Stimulated activated CD8-positive, alpha-beta memory T cell treated with anti-CD3 and anti-CD28 coated beads, Interleukin-2, amount 100 ng/mL, for 1 hour (primary cell): ENCODE data around the gene FAM124B.

ENCODE experiments used
- DNase-seq, 2 donors: peaks; one replicate each; pipeline ENCODE4 v3.0.0-alpha.2; 2020; ENCODE audit warnings: low read depth in 2 of 2

Gene FAM124B

GRCh38 chr2:224335991-224336390 lies 65.9 kb downstream of the FAM124B start:
- DNase-seq, result no peak

GRCh38 chr2:224334726-224335125 lies 67.2 kb downstream of the FAM124B start:
- DNase-seq, result no peak

GRCh38 chr2:224333726-224334482 lies 68.0 kb downstream of the FAM124B start:
- DNase-seq, result no peak

DNA sequence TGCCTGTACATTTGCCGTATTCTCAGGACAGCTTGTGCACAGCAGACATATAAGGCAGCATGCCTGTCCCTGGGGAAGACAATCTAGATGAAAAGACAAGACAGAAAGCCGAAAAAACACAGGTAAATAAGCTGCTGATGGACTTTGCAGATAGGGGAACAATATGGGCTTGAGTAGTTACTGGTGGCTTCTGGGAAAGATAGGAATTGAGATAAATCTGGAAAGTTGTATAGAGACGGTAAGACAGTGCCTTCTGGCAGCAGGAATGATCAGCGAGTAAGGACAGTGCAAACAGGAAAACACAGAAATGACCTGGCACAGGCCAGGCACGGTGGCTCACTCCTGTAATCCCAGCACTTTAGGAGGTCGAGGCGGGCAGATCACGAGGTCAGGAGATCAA lies 70.2 kb downstream of the FAM124B start:
- no peak for DNase-seq

DNA sequence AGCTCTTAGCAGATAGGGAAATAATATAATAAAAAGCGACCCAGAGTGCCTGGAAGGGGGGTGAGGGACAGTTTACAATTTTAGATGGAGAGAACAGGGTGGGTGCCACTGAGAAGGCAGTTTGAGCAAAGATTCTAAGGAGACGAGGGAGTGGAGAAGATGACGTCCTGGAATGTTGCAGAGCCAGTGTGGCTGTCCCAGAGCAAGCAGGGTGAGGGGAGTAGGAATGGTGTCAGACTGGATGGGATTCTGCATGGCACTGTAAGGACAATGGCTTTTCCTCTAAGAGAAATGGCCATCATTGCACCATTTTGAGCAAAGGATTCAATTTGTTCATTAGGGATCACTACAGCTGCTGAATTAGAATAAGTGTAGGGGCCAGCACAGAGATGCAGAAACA lies 73.1 kb downstream of the FAM124B start:
- no peak for DNase-seq
